Measurements from ENCODE around the gene C20orf96. TPM values are rescaled to one million over a fixed set of nuclear protein-coding genes. Genes with fewer than 3 reads are reported as not detected.

The C20orf96 gene
- total RNA-seq, 4 donors from 2014 or later: 4.1 to 9.5 (median 7.0) TPM

DNA sequence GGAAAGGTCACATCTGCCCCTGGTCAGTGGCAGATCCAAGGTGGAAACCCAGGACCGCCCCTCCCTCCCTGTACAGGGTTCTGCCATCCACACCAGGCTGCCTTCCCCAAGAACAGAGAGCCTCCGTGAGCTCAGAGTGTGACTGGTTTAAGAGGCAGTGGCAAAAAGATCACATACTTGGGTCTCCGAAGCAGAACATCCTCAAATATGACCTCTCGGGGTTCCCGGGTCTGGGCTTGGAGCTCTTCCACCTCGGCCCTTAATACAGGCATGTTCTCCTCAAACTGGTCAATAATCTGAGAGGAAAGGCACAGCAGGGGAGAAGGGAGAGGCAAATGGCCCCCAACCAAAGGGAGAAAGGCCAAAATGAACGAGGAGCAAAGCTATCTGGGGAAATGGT lies 14.8 kb downstream of the C20orf96 start:
- intact Hi-C loops (cut with DNase I): no loop called here
- no peak for DNase-seq
- Histone ChIP-seq H3K27ac (no peak overlapping the region), H3K4me3 (replicated peaks in 1 of 3) (no peak overlapping the region), H3K27me3 (no peaks in the 10 kb centered on the region), H3K36me3 (peaks cover 0 to 15% of the 10 kb centered on the region in 2 donors), H3K9me3 (no peaks in the 10 kb centered on the region), H3K4me1 (no peaks in the 10 kb centered on the region)
- TF ChIP-seq POLR2A (IDR thresholded peaks at IDR 0.05): no peak
- TF ChIP-seq, protein P1, sequence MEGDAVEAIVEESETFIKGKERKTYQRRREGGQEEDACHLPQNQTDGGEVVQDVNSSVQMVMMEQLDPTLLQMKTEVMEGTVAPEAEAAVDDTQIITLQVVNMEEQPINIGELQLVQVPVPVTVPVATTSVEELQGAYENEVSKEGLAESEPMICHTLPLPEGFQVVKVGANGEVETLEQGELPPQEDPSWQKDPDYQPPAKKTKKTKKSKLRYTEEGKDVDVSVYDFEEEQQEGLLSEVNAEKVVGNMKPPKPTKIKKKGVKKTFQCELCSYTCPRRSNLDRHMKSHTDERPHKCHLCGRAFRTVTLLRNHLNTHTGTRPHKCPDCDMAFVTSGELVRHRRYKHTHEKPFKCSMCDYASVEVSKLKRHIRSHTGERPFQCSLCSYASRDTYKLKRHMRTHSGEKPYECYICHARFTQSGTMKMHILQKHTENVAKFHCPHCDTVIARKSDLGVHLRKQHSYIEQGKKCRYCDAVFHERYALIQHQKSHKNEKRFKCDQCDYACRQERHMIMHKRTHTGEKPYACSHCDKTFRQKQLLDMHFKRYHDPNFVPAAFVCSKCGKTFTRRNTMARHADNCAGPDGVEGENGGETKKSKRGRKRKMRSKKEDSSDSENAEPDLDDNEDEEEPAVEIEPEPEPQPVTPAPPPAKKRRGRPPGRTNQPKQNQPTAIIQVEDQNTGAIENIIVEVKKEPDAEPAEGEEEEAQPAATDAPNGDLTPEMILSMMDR (IDR thresholded peaks at IDR 0.05): no peak
- 92 to 93% methylated on average over 5 to 7 of the region's 7 CpGs for WGBS, 2 donors

DNA sequence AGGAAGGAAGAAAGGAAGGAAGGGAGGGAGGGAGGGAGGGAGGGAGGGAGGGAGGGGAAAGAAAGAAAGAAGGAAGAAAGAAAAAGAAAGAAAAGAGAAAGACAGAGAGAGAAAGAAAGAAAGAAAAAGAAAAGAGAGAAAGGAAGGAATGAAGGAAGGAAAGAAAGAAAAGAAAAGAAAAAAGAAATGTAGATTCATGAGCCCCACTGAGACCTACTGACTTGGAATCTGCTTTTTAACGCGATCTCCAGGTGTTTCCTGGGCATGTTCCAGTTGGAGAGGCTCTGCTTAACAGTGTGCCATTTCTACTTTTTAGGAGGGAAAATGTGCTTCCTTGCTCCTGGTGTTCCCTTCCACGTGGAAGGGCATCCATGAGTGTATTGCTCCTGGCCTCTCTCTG lies 16.7 kb downstream of the C20orf96 start:
- Histone ChIP-seq H3K9me3 (no peaks in the 10 kb centered on the region), H3K27me3 (no peaks in the 10 kb centered on the region), H3K36me3 (peaks cover 0 to 15% of the 10 kb centered on the region in 2 donors), H3K27ac (no peak overlapping the region), H3K4me3 (replicated peaks in 1 of 3) (no peak overlapping the region), H3K4me1 (peaks cover 0 to 12% of the 10 kb centered on the region in 2 donors)
- no peak for DNase-seq
- intact Hi-C loops (cut with DNase I): no loop called here
- 88% methylated on average over 3 of the region's 3 CpGs for WGBS, 2 donors
- no peak for TF ChIP-seq POLR2A (IDR thresholded peaks at IDR 0.05)
- TF ChIP-seq, protein P1 (IDR thresholded peaks at IDR 0.05): no peak

DNA sequence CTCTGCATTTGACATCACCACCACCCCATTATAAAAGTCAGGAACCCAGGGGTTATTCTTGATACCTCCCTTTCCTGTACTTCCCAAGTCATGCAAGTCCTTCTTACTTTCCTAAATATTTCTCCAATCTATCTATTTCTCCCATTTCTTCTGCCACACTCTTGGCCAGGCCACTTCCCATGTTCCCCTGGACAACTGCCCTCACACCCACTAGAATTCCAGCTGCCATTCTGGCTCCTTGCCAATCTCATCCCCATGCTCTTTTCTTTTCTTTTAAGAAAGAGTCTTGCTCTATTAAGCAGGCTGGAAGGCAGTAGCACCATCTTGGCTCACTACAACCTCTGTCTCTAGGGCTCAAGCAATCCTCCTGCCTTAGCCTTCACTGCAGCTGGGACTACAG lies 17.8 kb downstream of the C20orf96 start:
- TF ChIP-seq POLR2A (IDR thresholded peaks at IDR 0.05): no peak
- TF ChIP-seq, protein P1 (IDR thresholded peaks at IDR 0.05): no peak
- Histone ChIP-seq H3K27me3 (no peaks in the 10 kb centered on the region), H3K4me1 (peaks cover 0 to 12% of the 10 kb centered on the region in 2 donors), H3K9me3 (no peaks in the 10 kb centered on the region), H3K4me3 (replicated peaks in 1 of 3) (no peak overlapping the region), H3K36me3 (peaks cover 0 to 9% of the 10 kb centered on the region in 2 donors), H3K27ac (no peak overlapping the region)
- DNase-seq: peak in 1 of 2 donors; percentile 6
- intact Hi-C loops (cut with DNase I): no loop called here

- H3K9me3 ChIP-seq: no peaks in the 10 kb centered on the region
- no peak overlapping the region for H3K27ac ChIP-seq
- intact Hi-C loops (cut with DNase I): no loop called here
- H3K27me3 ChIP-seq: no peaks in the 10 kb centered on the region
- H3K36me3 ChIP-seq: peaks cover 0 to under 1% of the 10 kb centered on the region in 2 donors
- no peak overlapping the region for H3K4me3 ChIP-seq (replicated peaks in 1 of 3)
- DNase-seq: no peak
- TF ChIP-seq, protein P1 (IDR thresholded peaks at IDR 0.05): no peak
- no peak for TF ChIP-seq POLR2A (IDR thresholded peaks at IDR 0.05)
- H3K4me1 ChIP-seq: peaks cover 0 to 12% of the 10 kb centered on the region in 2 donors
Measured at GRCh38 chr20:271528-271927, 19.0 kb downstream of the C20orf96 start.

GRCh38 chr20:271069-271468 lies 19.5 kb downstream of the C20orf96 start:
- H3K27me3 ChIP-seq: no peaks in the 10 kb centered on the region
- 81 to 87% methylated on average over 4 of the region's 4 CpGs for WGBS, 2 donors
- DNase-seq: no peak
- no peaks in the 10 kb centered on the region for H3K36me3 ChIP-seq
- H3K4me3 ChIP-seq (replicated peaks in 1 of 3): no peak overlapping the region
- no peak for TF ChIP-seq POLR2A (IDR thresholded peaks at IDR 0.05)
- H3K27ac ChIP-seq: no peak overlapping the region
- H3K4me1 ChIP-seq: peaks cover 0 to 12% of the 10 kb centered on the region in 2 donors
- no peaks in the 10 kb centered on the region for H3K9me3 ChIP-seq
- intact Hi-C loops (cut with DNase I): no loop called here

GRCh38 chr20:270517-270916 lies 20.0 kb downstream of the C20orf96 start:
- H3K4me1 ChIP-seq: peaks cover 0 to 12% of the 10 kb centered on the region in 2 donors
- TF ChIP-seq, protein P1 (IDR thresholded peaks at IDR 0.05): no peak
- TF ChIP-seq POLR2A (IDR thresholded peaks at IDR 0.05): no peak
- no peaks in the 10 kb centered on the region for H3K36me3 ChIP-seq
- no peaks in the 10 kb centered on the region for H3K27me3 ChIP-seq
- H3K4me3 ChIP-seq (replicated peaks in 1 of 3): no peak overlapping the region
- intact Hi-C loops (cut with DNase I): no loop called here
- peak overlapping the region in 1 of 3 donors; percentile 20 for H3K27ac ChIP-seq
- no peaks in the 10 kb centered on the region for H3K9me3 ChIP-seq
- peak; percentile 12 to 16 for DNase-seq
- WGBS, 2 donors: 56 to 70% methylated on average over 5 of the region's 5 CpGs

Measured in thyroid gland (tissue), 4 donors.